Measurements from ENCODE around the gene TRIM46. TPM values are rescaled to one million over a fixed set of nuclear protein-coding genes. Genes with fewer than 3 reads are reported as not detected.

The TRIM46 gene
- total and polyA plus RNA-seq, 2 of the 13 experiments (the other 11 are each of a cell fraction or from before 2014, with no cell fraction given) = 0.04 to 0.09 TPM

- no peak for TF ChIP-seq HNF1A (IDR thresholded peaks at IDR 0.05; ENCODE audit: low read depth)
- no peak for TF ChIP-seq HNF1A (CRISPR knock-in tag; IDR thresholded peaks at IDR 0.05; ENCODE audit: borderline replicate concordance)
These were observed 5.7 kb downstream of the TRIM46 start (continued) for GRCh38 chr1:155179112-155180031.

GRCh38 chr1:155181371-155182051, 7.9 kb downstream of the TRIM46 start:
- WGBS (ENCODE audit: low lambda C conversion rate) = 34% methylated on average over 18 of the region's 18 CpGs
- Histone ChIP-seq H4K20me1 (ENCODE audit: insufficient read depth, low read length) (no peaks in the 10 kb centered on the region), H3K9me3 (ENCODE audit: low read length) (no peaks in the 10 kb centered on the region), H3K36me3 (replicated peaks in 1 of 2; ENCODE audit: control insufficient read depth in 1 of 2, insufficient read depth in 2 of 2, low read length in 2 of 2) (no peaks in the 10 kb centered on the region), H3K27me3 (ENCODE audit: control insufficient read depth in 1 of 2, insufficient read depth in 2 of 2, low read length in 2 of 2) (peaks cover 4 to 44% of the 10 kb centered on the region in 2 experiments; a peak in 4 of 5 replicates), H3K27ac (ENCODE audit: extremely low read length, insufficient read depth, low read length) (no peak overlapping the region), H3K4me1 (ENCODE audit: insufficient read depth, low read length) (peaks cover 44% of the 10 kb centered on the region), H3K79me2 (ENCODE audit: insufficient read depth, low read length) (no peaks in the 10 kb centered on the region), H2AFZ (ENCODE audit: low read length) (no peak overlapping the region), H3K9ac (ENCODE audit: insufficient read depth, low read depth, low read length) (no peak overlapping the region), H3K4me2 (ENCODE audit: low read depth, low read length) (no peak overlapping the region), H3K4me3 (replicated peaks in 1 of 3; ENCODE audit: insufficient read depth in 1 of 3, low read depth in 2 of 3, low read length in 3 of 3) (no peak overlapping the region)
- no TSS peak for BruUV-seq (replicated peaks)
- no peak for ATAC-seq
- in situ Hi-C loops (cut with HindIII; ENCODE audit: extremely low pct_ligation_motif_present, low pct_unique_long_range_greater_than_20kb) = no loop called here
- intact Hi-C loops (cut with micrococcal nuclease; ENCODE audit: unreplicated experiment) = no loop called here
- no peak for DNase-seq (ENCODE audit: low spot score)
- CTCF ChIA-PET (ENCODE audit: low intra/inter-chr PET ratio, low total read pairs) = no interaction called here
- no peak for FAIRE-seq
- POLR2A ChIA-PET = no interaction called here
- no peak for TF ChIP-seq MATR3 (CRISPR knock-in tag; IDR thresholded peaks at IDR 0.05)
- TF ChIP-seq DR1 (CRISPR knock-in tag; IDR thresholded peaks at IDR 0.05) = no peak
- no peak for TF ChIP-seq STAG1 (CRISPR knock-in tag; IDR thresholded peaks at IDR 0.05)
- no peak for TF ChIP-seq ZNF354B (CRISPR knock-in tag; IDR thresholded peaks at IDR 0.05)
- TF ChIP-seq ZNF446 (CRISPR knock-in tag; IDR thresholded peaks at IDR 0.05) = no peak
- TF ChIP-seq ZKSCAN5 (CRISPR knock-in tag; IDR thresholded peaks at IDR 0.05) = no peak
- no peak for TF ChIP-seq ZNF563 (CRISPR knock-in tag; IDR thresholded peaks at IDR 0.05)
- TF ChIP-seq HNRNPUL1 (IDR thresholded peaks at IDR 0.05; ENCODE audit: low read depth, low read length) = no peak
- no peak for TF ChIP-seq SMC3 (IDR thresholded peaks at IDR 0.05; ENCODE audit: low read length)
- TF ChIP-seq ATF3 (CRISPR knock-in tag; IDR thresholded peaks at IDR 0.05) = no peak
- no peak for TF ChIP-seq ZNF883 (CRISPR knock-in tag; IDR thresholded peaks at IDR 0.05; ENCODE audit: not compliant biosample characterization)
- no peak for TF ChIP-seq TEF (CRISPR knock-in tag; IDR thresholded peaks at IDR 0.05)
- TF ChIP-seq RXRA (CRISPR knock-in tag; IDR thresholded peaks at IDR 0.05) = no peak
- TF ChIP-seq ZNF639 (CRISPR knock-in tag; conservative IDR thresholded peaks at IDR 0.05) = no peak
